ENCODE measurements around the gene BCL2L15.

BCL2L15 gene

DNA sequence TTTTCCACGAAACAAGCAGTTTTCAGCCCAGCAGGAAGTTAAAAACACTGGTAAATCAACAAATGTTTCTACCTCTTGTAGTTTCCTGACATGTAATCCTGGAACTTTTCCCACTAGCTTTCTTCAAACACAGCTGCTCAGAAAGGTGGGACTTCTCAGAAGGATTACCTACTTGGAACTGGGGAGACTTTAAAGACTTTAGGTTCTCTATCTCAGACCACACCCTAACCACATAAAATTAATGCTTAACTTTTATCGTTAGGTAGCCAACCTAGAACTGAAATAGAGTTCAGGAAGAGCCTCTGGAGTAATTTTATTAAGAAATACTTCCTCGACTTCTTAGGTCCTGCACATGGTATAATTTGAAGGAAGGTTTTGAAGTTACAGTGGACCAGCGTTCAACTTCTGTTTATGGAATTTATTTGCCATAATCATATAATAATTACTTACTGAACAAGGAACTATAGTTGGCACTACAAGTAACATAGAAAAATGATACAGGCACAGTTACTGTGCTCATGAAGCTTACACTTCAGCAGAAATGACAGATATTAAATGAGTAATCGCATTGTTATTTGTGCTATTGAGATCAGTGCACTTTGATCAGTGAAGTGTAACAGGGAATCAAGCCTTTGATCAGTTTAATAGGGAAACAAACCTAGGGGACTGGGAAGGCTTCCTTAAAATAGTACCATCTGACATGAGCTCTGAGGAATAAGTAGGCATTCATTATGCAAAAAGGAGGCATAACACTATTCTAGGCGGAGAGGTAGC, at the start of gene BCL2L15:
TSS of gene BCL2L15 (minus strand) at position 180 of the 774 bp plus-strand sequence. CDS start 206 bp downstream, outside the sequence.
- Histone ChIP-seq H3K9ac (ENCODE audit: low read depth, low read length) (no peak within 1 kb of the TSS), H2AFZ (ENCODE audit: low read depth, low read length) (no peak within 1 kb of the TSS), H3K4me2 (ENCODE audit: insufficient read depth, low read length) (no peak within 1 kb of the TSS), H3K4me3 (ENCODE audit: low read depth in 1 of 2, low read length in 2 of 2) (no peak within 1 kb of the TSS), H3K27me3 (ENCODE audit: insufficient read depth, low read length, poor library complexity) (no peaks in the 10 kb centered on the region), H4K20me1 (ENCODE audit: insufficient read depth, low read length) (no peaks in the 10 kb centered on the region), H3K4me1 (ENCODE audit: insufficient read depth, low read length) (0 out of 2 replicates have a peak, but pooled peaks cover 3% of the 10 kb centered on the region), H3K36me3 (ENCODE audit: insufficient read depth, low read length) (no peaks in the 10 kb centered on the region), H3K9me3 (ENCODE audit: insufficient read depth, low read length, severe bottlenecking) (no peaks in the 10 kb centered on the region), H3K79me2 (ENCODE audit: insufficient read depth, low read length) (no peaks in the 10 kb centered on the region), H3K27ac (ENCODE audit: low read length) (no peak within 1 kb of the TSS)
- ATAC-seq (ENCODE audit: insufficient read depth, low read depth) (no peak), DNase-seq (no peak)
- TF ChIP-seq EZH2 (IDR thresholded peaks at IDR 0.05; ENCODE audit: borderline replicate concordance, low read depth, low read length, severe bottlenecking), result no peak
- TF ChIP-seq, protein P1, sequence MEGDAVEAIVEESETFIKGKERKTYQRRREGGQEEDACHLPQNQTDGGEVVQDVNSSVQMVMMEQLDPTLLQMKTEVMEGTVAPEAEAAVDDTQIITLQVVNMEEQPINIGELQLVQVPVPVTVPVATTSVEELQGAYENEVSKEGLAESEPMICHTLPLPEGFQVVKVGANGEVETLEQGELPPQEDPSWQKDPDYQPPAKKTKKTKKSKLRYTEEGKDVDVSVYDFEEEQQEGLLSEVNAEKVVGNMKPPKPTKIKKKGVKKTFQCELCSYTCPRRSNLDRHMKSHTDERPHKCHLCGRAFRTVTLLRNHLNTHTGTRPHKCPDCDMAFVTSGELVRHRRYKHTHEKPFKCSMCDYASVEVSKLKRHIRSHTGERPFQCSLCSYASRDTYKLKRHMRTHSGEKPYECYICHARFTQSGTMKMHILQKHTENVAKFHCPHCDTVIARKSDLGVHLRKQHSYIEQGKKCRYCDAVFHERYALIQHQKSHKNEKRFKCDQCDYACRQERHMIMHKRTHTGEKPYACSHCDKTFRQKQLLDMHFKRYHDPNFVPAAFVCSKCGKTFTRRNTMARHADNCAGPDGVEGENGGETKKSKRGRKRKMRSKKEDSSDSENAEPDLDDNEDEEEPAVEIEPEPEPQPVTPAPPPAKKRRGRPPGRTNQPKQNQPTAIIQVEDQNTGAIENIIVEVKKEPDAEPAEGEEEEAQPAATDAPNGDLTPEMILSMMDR (IDR thresholded peaks at IDR 0.05; ENCODE audit: borderline replicate concordance, extremely low read depth, low read length, poor library complexity, severe bottlenecking), result no peak

GRCh38 chr1:113937146-113937545, 49.8 kb upstream of the BCL2L15 start:
- H3K4me2 ChIP-seq (ENCODE audit: insufficient read depth, low read length), result peak overlapping the region; percentile 5; the same call in 1 of the 2 replicates
- H2AFZ ChIP-seq (ENCODE audit: low read depth, low read length), result no peak overlapping the region
- no peak for DNase-seq
- H3K27me3 ChIP-seq (ENCODE audit: insufficient read depth, low read length, poor library complexity), result no peaks in the 10 kb centered on the region
- H3K9ac ChIP-seq (ENCODE audit: low read depth, low read length), result no peak overlapping the region
- no peaks in the 10 kb centered on the region for H3K9me3 ChIP-seq (ENCODE audit: insufficient read depth, low read length, severe bottlenecking)
- peaks cover 35% of the 10 kb centered on the region for H3K36me3 ChIP-seq (ENCODE audit: insufficient read depth, low read length)
- no peak for TF ChIP-seq EZH2 (IDR thresholded peaks at IDR 0.05; ENCODE audit: borderline replicate concordance, low read depth, low read length, severe bottlenecking)
- TF ChIP-seq, protein P1 (IDR thresholded peaks at IDR 0.05; ENCODE audit: borderline replicate concordance, extremely low read depth, low read length, poor library complexity, severe bottlenecking), result no peak
- H3K79me2 ChIP-seq (ENCODE audit: insufficient read depth, low read length), result peaks cover 97% of the 10 kb centered on the region
- peak; percentile 79 for ATAC-seq (ENCODE audit: insufficient read depth, low read depth)
- H4K20me1 ChIP-seq (ENCODE audit: insufficient read depth, low read length), result peaks cover 62% of the 10 kb centered on the region
- peak overlapping the region; percentile 47 for H3K27ac ChIP-seq (ENCODE audit: low read length)
- peaks cover 66% of the 10 kb centered on the region for H3K4me1 ChIP-seq (ENCODE audit: insufficient read depth, low read length)
- no peak overlapping the region for H3K4me3 ChIP-seq (ENCODE audit: low read depth in 1 of 2, low read length in 2 of 2)

DNA sequence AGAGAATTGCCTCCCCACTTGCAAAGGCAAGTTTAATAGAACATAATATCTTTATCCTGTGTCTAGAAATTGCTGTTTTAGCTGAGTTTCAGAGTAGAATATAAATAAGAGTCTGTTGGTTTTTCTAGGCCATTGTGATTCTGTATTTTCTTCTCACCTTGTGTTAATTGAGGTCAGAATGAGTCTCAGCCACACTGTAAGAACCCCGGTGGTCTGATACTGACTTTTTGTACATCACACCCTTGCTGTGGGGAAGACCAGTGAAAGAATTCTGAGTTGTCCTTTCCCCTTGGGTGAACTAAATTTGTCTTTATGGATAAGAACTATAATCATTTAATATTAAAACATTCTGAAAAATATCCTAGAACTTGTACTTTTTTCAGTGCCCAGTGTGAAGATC, 48.6 kb upstream of the BCL2L15 start:
- Histone ChIP-seq H3K36me3 (ENCODE audit: insufficient read depth, low read length) (peaks cover 27% of the 10 kb centered on the region), H3K27ac (ENCODE audit: low read length) (no peak overlapping the region), H2AFZ (ENCODE audit: low read depth, low read length) (no peak overlapping the region), H3K9me3 (ENCODE audit: insufficient read depth, low read length, severe bottlenecking) (no peaks in the 10 kb centered on the region), H3K9ac (ENCODE audit: low read depth, low read length) (no peak overlapping the region), H3K27me3 (ENCODE audit: insufficient read depth, low read length, poor library complexity) (no peaks in the 10 kb centered on the region), H3K4me2 (ENCODE audit: insufficient read depth, low read length) (no peak overlapping the region; the same call in 1 of the 2 replicates), H3K4me1 (ENCODE audit: insufficient read depth, low read length) (peaks cover 77% of the 10 kb centered on the region), H4K20me1 (ENCODE audit: insufficient read depth, low read length) (peaks cover 60% of the 10 kb centered on the region), H3K4me3 (ENCODE audit: low read depth in 1 of 2, low read length in 2 of 2) (no peak overlapping the region), H3K79me2 (ENCODE audit: insufficient read depth, low read length) (peaks cover 100% of the 10 kb centered on the region)
- no peak for TF ChIP-seq EZH2 (IDR thresholded peaks at IDR 0.05; ENCODE audit: borderline replicate concordance, low read depth, low read length, severe bottlenecking)
- TF ChIP-seq, protein P1 (IDR thresholded peaks at IDR 0.05; ENCODE audit: borderline replicate concordance, extremely low read depth, low read length, poor library complexity, severe bottlenecking), result no peak
- DNase-seq (no peak), ATAC-seq (ENCODE audit: insufficient read depth, low read depth) (no peak)
